Breast epithelium (tissue), 4 donors: ENCODE data around the gene DLGAP3. TPM values are rescaled to one million over a fixed set of nuclear protein-coding genes. Genes with fewer than 3 reads are reported as not detected.
"Not testable (repeated sequence)": the region's sequence is repeated elsewhere in the genome, so short reads cannot be mapped to it uniquely, and the experiment has no call there.

ENCODE experiments used
- DNase-seq, 2 donors: peaks; one replicate each; pipeline ENCODE4 v3.0.0-alpha.2; 2019; ENCODE audit warnings: low spot score in 2 of 2
- H3K27ac ChIP-seq, 2 donors: fragments of 200-600 bp; sonication (generic) in 1 of 2; one replicate each; pipeline ENCODE4 v1.5.1; 2016 to 2019; ENCODE audit warnings: mild to moderate bottlenecking in 1 of 2
- H3K27me3 ChIP-seq, 2 donors: fragments of 200-600 bp; sonication (generic) in 1 of 2; one replicate each; pipeline versions ENCODE4 v1.5.1 to v1.6.0; 2017 to 2019; ENCODE audit warnings: control low read depth in 1 of 2, mild to moderate bottlenecking in 1 of 2
- H3K36me3 ChIP-seq: fragments of 200-600 bp; one replicate; pipeline ENCODE4 v1.5.1; 2019
- H3K4me1 ChIP-seq, 2 donors: fragments of 200-600 bp; sonication (generic); one replicate each; pipeline ENCODE4 v1.5.1; 2016 to 2019; ENCODE audit warnings: control low read depth in 1 of 2
- H3K4me3 ChIP-seq, 3 donors: fragments of 200-600 bp; sonication (generic); 1 replicate in 2 of 3; 2 replicates in 1 of 3; pipeline ENCODE4 v1.5.1; 2016 to 2019; ENCODE audit warnings: mild to moderate bottlenecking in 3 of 3, moderate library complexity in 2 of 3
- H3K9me3 ChIP-seq, 2 donors: fragments of 200-600 bp; sonication (generic) in 1 of 2; one replicate each; pipeline ENCODE4 v1.5.1; 2016 to 2019; ENCODE audit warnings: control low read depth in 1 of 2
- POLR2A ChIP-seq: fragments of 450-650 bp; IDR thresholded peaks from one replicate; pipeline ENCODE4 v1.6.1; 2016; ENCODE audit warnings: antibody characterized with exemption, mild to moderate bottlenecking, moderate library complexity
- POLR2AphosphoS5 ChIP-seq, 3 donors: sonication (generic); formaldehyde crosslinking; IDR thresholded peaks; one replicate each; pipeline ENCODE4 v1.6.1; 2017; ENCODE audit warnings: antibody characterized with exemption in 3 of 3
- intact Hi-C: fragments of 100-400 bp; cut with DNase I; formaldehyde crosslinking; loops from one replicate; pipeline ENCODE4 v1.15.1; 2023; ENCODE audit warnings: low total_unique reads
- total RNA-seq, 3 donors: library from RNA; depleted of rRNA; stranded (reverse); fragments of >200 nt; gene quantifications; one replicate each; pipeline ENCODE4 v1.1.0, GENCODE V29; 2016
- TF ChIP-seq, protein P1 (sequence below), 3 donors: fragments of 450-650 bp; IDR thresholded peaks; one replicate each; pipeline ENCODE4 v1.5.1; 2016 to 2017; ENCODE audit warnings: antibody characterized with exemption in 3 of 3, mild to moderate bottlenecking in 3 of 3, moderate library complexity in 3 of 3

Gene DLGAP3
- total RNA-seq, 3 donors from 2014 or later = 0.15 to 0.33 (median 0.16) TPM

DNA sequence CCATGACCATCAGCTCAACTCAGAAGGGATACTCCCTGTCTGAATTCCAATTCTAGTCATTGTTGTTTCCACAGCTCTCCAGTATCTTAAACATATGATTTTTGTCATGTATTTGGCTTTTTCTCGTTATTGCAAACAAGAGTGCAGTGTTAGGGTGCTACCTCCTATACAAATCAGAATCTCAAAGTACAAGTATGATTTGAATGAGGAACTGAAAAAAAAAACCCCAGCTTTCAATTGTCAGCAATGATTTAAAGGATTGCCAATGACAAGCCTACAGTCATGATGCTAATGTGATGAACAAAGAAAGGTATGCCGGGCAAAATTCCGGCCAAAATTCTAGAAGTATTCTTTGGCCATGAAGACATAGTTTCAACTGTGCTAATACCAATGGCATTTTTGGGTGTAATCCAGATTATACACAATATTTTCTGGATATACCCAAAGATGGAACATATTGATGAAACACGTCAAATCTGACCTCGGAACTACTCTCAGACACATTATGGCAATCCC, 40.8 kb upstream of the DLGAP3 start:
- H3K27ac ChIP-seq = no peak overlapping the region
- H3K36me3 ChIP-seq = no peaks in the 10 kb centered on the region
- no peaks in the 10 kb centered on the region for H3K4me1 ChIP-seq
- intact Hi-C loops = no loop called here
- no peaks in the 10 kb centered on the region for H3K9me3 ChIP-seq
- H3K4me3 ChIP-seq = no peak overlapping the region
- DNase-seq = no peak
- no peaks in the 10 kb centered on the region for H3K27me3 ChIP-seq
- TF ChIP-seq, protein P1, sequence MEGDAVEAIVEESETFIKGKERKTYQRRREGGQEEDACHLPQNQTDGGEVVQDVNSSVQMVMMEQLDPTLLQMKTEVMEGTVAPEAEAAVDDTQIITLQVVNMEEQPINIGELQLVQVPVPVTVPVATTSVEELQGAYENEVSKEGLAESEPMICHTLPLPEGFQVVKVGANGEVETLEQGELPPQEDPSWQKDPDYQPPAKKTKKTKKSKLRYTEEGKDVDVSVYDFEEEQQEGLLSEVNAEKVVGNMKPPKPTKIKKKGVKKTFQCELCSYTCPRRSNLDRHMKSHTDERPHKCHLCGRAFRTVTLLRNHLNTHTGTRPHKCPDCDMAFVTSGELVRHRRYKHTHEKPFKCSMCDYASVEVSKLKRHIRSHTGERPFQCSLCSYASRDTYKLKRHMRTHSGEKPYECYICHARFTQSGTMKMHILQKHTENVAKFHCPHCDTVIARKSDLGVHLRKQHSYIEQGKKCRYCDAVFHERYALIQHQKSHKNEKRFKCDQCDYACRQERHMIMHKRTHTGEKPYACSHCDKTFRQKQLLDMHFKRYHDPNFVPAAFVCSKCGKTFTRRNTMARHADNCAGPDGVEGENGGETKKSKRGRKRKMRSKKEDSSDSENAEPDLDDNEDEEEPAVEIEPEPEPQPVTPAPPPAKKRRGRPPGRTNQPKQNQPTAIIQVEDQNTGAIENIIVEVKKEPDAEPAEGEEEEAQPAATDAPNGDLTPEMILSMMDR (IDR thresholded peaks at IDR 0.05) = no peak
- no peak for TF ChIP-seq POLR2A

DNA sequence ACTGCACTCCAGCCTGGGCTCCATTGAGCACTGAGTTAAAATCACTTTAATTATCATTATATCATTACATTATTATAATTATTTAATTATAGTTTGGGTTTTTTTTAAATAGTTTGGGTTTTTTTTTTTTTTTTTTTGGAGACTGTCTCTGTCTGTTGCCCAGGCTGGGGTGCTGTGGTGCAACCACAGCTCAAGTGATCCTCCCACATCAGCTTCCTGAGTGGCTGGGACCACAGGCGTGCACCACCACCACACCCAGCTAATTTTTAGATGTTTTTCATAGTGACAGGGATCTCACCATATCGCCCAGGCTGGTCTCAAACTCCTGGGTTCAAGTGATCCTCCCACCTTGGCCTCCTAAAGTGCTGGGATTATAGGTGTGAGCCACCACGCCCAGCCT, 38.8 kb upstream of the DLGAP3 start:
- DNase-seq, H3K36me3 ChIP-seq, H3K27ac ChIP-seq, H3K4me3 ChIP-seq, H3K9me3 ChIP-seq, H3K27me3 ChIP-seq, intact Hi-C loops, H3K4me1 ChIP-seq: not testable (repeated sequence)

DNA sequence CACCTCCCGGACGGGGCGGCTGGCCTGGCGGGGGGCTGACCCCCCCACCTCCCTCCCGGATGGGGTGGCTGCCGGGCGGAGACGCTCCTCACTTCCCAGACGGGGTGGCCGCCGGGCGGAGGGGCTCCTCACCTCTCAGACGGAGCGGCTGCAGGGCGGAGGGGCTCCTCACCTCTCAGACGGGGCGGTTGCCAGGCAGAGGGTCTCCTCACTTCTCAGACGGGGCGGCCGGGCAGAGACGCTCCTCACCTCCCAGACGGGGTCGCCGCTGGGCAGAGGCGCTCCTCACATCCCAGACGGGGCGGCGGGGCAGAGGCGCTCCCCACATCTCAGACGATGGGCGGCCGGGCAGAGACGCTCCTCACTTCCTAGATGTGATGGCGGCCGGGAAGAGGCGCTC, 38.2 kb upstream of the DLGAP3 start:
- H3K36me3 ChIP-seq, H3K27ac ChIP-seq, H3K9me3 ChIP-seq, H3K4me3 ChIP-seq, intact Hi-C loops, DNase-seq, H3K4me1 ChIP-seq, H3K27me3 ChIP-seq: not testable (repeated sequence)

DNA sequence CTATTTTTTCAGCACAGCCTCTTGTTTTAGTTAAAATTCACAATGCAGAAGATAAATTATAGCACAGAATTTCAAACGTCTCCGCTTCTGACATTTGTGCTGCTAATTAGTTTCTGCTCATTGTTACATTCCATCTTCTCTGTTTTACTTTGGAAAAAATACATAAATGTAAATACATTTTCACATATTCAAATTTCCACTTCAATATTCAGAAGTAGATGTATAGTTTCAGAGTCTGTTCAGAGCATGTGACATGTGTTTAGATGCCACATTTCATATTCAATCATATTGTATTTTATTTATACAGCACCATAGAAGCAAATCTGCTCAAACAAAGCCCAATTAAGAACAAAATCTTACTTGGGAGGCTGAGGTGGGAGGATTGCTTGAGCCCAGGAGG, 36.1 kb upstream of the DLGAP3 start:
- H3K27me3 ChIP-seq = no peaks in the 10 kb centered on the region
- no peaks in the 10 kb centered on the region for H3K36me3 ChIP-seq
- TF ChIP-seq, protein P1 (IDR thresholded peaks at IDR 0.05) = no peak
- TF ChIP-seq POLR2AphosphoS5 (IDR thresholded peaks at IDR 0.05) = no peak
- no peak for TF ChIP-seq POLR2A
- H3K4me3 ChIP-seq = no peak overlapping the region
- H3K27ac ChIP-seq = no peak overlapping the region
- no peaks in the 10 kb centered on the region for H3K9me3 ChIP-seq
- intact Hi-C loops = no loop called here
- no peaks in the 10 kb centered on the region for H3K4me1 ChIP-seq
- no peak for DNase-seq

DNA sequence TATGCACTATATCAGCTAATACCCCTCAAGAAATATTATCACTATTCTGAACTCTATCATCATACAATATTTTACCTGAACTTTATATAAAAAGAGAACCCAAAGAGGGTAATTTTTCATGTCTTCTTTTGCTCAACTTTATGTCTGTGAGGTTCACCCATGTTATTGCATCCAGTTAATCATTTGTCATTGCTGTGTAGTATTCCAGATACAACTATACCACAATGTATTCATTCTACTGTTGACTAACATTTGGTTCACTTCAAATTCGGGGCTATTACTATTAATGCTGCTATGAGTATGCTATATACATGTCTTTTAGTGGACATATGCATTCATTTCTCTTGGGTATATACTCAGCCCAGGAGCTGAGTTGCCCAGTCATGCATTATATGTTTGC, 21.0 kb upstream of the DLGAP3 start:
- no peaks in the 10 kb centered on the region for H3K9me3 ChIP-seq
- no peaks in the 10 kb centered on the region for H3K36me3 ChIP-seq
- H3K4me3 ChIP-seq = no peak overlapping the region
- DNase-seq = no peak
- no peaks in the 10 kb centered on the region for H3K27me3 ChIP-seq
- no peak for TF ChIP-seq POLR2AphosphoS5 (IDR thresholded peaks at IDR 0.05)
- TF ChIP-seq, protein P1 (IDR thresholded peaks at IDR 0.05) = no peak
- TF ChIP-seq POLR2A = no peak
- H3K27ac ChIP-seq = no peak overlapping the region
- intact Hi-C loops = no loop called here
- H3K4me1 ChIP-seq = no peaks in the 10 kb centered on the region

DNA sequence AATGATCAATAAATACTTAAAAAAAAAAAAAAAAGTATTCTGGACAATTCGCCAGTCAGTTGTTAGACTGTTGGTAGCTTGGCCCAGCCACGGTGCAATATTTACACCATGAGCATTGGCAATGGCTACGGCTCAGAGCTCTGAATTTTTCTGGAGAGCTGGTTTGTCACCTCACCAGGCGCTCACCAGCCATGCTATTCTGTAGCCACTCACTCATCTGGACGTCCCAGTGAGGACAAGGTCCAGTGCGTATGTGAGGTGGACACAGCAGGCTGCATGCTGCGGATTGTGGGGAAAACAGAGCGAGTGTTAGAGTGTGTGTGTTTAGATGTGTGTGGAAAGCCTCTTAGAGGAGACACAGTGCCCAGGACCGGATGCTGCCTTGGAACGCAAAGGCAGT, 19.3 kb upstream of the DLGAP3 start:
- DNase-seq, H3K36me3 ChIP-seq, H3K4me1 ChIP-seq, H3K27me3 ChIP-seq, H3K27ac ChIP-seq, H3K9me3 ChIP-seq, intact Hi-C loops, H3K4me3 ChIP-seq: not testable (repeated sequence)

DNA sequence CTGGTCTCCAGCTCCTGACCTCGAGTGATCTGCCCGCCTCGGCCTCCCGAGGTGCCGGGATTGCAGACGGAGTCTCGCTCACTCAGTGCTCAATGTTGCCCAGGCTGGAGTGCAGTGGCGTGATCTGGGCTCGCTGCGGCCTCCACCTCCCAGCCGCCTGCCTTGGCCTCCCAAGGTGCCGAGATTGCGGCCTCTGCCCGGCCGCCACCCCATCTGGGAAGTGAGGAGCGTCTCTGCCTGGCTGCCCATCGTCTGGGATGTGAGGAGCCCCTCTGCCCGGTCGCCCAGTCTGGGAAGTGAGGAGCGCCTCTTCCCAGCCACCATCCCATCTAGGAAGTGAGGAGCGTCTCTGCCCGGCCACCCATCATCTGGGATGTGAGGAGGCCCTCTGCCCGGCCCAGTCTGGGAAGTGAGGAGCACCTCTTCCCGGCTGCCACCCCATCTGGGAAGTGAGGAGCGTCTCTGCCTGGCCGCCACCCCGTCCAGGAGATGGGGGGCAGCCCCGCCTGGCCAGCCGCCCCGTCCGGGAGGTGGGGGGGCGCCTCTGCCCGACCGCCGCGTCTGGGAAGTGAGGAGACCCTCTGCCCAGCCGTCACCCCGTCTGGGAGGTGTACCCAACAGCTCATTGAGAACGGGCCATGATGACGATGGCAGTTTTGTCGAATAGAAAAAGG, 18.3 kb upstream of the DLGAP3 start:
- intact Hi-C loops, H3K27ac ChIP-seq, H3K36me3 ChIP-seq: not testable (repeated sequence)

More for the DNA sequence above, 18.3 kb upstream of the DLGAP3 start:
- not testable (repeated sequence) for H3K27me3 ChIP-seq, H3K4me1 ChIP-seq, H3K9me3 ChIP-seq, H3K4me3 ChIP-seq, DNase-seq
